ENCODE measurements around the gene ANKFY1. TPM values are rescaled to one million over a fixed set of nuclear protein-coding genes. Genes with fewer than 3 reads are reported as not detected.

ANKFY1 gene
- total and polyA plus RNA-seq, 9 of the 15 experiments (the other 6 are each of a cell fraction or from before 2014, with no cell fraction given) = 4.3 to 25.6 (median 12.2) TPM

DNA sequence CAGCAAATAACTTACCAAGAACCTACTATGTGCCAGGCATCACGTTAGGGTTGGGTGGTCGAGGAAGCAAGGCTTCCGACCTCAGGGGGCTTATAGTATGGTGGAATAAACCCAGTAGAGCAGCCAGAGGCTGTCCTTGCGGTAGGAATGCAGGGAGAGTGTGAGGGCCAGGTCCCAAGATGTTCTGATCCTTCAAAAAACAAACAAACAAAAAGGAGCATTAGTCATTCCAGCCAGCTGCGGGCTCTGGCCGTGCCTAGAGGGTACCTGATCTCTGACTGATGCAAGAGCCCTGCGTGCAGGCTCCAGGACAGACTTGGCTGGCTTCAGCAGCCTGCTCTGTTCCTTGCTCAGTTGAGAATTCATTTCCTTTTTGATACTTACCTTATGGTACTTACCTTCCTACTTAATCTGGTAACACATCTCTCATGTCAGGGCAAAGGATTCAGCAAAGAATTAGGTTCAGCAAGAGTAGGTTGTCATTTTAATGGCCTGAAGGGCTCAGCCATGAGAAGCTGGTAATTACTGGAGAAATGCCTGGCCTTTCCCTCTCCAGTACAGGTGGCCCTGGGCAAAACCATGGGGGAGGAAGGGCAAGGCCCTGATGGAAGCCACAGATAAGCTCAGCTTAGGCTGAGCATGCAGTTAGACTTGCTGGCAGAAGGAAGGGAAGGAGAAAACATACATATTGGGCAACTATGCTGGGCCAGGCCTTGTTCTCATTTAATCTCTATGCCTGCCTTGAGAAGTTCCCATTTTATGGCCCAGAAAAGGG, 102.4 kb downstream of the ANKFY1 start (continued):
- no peak for TF ChIP-seq MGA (IDR thresholded peaks at IDR 0.05)
- 0 out of 2 replicates have a peak, but pooled peaks have one; percentile 14 for TF ChIP-seq KLF16 (IDR thresholded peaks at IDR 0.05)
- TF ChIP-seq CEBPB (tag; IDR thresholded peaks at IDR 0.05) = peak; percentile 34; the same call in 1 of the 2 replicates
- peak; percentile 35; the same call in 1 of the 2 replicates for TF ChIP-seq FOSL1 (tag; conservative IDR thresholded peaks at IDR 0.05)

All from K562 (cell line).